Glomerular visceral epithelial cell (primary cell): ENCODE data around the gene TBC1D2B.
A peak's percentile ranks its signal among the peaks of the same experiment; 100 is the strongest.

ENCODE experiments used
- DNase-seq: peaks from one replicate; pipeline ENCODE4 v3.0.0-alpha.2; 2016; ENCODE audit errors: extremely low spot score

The TBC1D2B gene

GRCh38 chr15:78054966-78055365, 22.5 kb downstream of the TBC1D2B start:
- DNase-seq = no peak

- no peak for DNase-seq
These were observed 23.0 kb downstream of the TBC1D2B start for GRCh38 chr15:78054518-78054917.

GRCh38 chr15:78052545-78052944, 25.0 kb downstream of the TBC1D2B start:
- DNase-seq = no peak

- DNase-seq = peak; percentile 40
These were observed 25.5 kb downstream of the TBC1D2B start for GRCh38 chr15:78052001-78052401.

GRCh38 chr15:78051596-78051995, 25.9 kb downstream of the TBC1D2B start:
- DNase-seq = no peak

- no peak for DNase-seq
These were observed 26.7 kb downstream of the TBC1D2B start for GRCh38 chr15:78050826-78051225.

- no peak for DNase-seq
These were observed 27.1 kb downstream of the TBC1D2B start for GRCh38 chr15:78050441-78050809.

GRCh38 chr15:78049691-78050440, 27.6 kb downstream of the TBC1D2B start:
- peak; percentile 77 for DNase-seq

- DNase-seq = no peak
These were observed 28.9 kb downstream of the TBC1D2B start for GRCh38 chr15:78048628-78048920.

GRCh38 chr15:78047761-78048627, 29.5 kb downstream of the TBC1D2B start:
- peak; percentile 27 for DNase-seq

GRCh38 chr15:78046796-78047341, 30.6 kb downstream of the TBC1D2B start:
- DNase-seq = no peak

- no peak for DNase-seq
These were observed 32.3 kb downstream of the TBC1D2B start for GRCh38 chr15:78045189-78045588.

GRCh38 chr15:78044407-78045155, 32.9 kb downstream of the TBC1D2B start:
- no peak for DNase-seq

GRCh38 chr15:78041946-78042345, 35.6 kb downstream of the TBC1D2B start:
- DNase-seq = no peak

GRCh38 chr15:78040653-78041244, 36.8 kb downstream of the TBC1D2B start:
- DNase-seq = no peak

- DNase-seq = no peak
These were observed 38.8 kb downstream of the TBC1D2B start for GRCh38 chr15:78038585-78039247.

GRCh38 chr15:78037779-78038305, 39.7 kb downstream of the TBC1D2B start:
- no peak for DNase-seq

- no peak for DNase-seq
These were observed 40.2 kb downstream of the TBC1D2B start for GRCh38 chr15:78037328-78037727.

GRCh38 chr15:78035861-78036476, 41.5 kb downstream of the TBC1D2B start:
- no peak for DNase-seq

- DNase-seq = no peak
These were observed 42.2 kb downstream of the TBC1D2B start for GRCh38 chr15:78035321-78035751.
